Measurements from ENCODE around the gene CRB2. TPM values are rescaled to one million over a fixed set of nuclear protein-coding genes. Genes with fewer than 3 reads are reported as not detected.
A peak's percentile ranks its signal among the peaks of the same experiment; 100 is the strongest.

The CRB2 gene
- under 1 TPM in 2 of 6 donors, not detected in 4; 0.13 to 0.23 TPM for total RNA-seq

DNA sequence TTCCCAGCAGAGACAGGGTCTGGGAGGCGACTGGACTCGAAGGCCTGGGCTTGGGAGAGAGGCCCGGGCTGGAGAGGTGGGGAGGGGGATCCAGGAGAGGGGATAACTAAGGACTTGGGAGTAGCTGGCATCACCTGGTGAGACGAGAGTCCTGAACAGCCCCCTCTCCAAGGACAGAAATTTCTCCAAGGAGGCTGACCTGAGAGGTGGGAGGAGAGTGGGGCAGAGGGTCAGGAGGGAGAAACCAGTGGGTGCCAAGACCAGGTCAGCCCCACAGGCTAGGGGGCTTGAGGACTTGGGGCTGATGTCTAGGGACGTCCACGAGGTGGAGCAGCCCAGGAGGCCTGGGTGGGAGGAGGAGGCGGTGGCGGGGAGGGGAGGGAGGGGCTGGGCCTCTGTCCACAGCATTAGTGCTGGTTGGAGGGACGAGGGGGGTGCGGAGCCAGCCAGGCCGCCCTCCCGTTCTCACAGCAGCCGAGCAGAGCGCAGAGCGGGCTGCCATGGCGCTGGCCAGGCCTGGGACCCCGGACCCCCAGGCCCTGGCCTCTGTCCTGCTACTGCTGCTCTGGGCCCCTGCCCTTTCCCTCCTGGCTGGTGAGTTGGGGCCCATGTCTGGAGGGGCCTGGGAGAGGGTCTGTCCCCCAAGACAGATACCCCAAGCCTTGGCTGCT is at the start of gene CRB2:
Gene CRB2 (plus strand): TSS at position 437 of the 671 bp plus-strand sequence. CDS start 64 bp downstream, at position 501.
- Histone ChIP-seq H3K27me3 (no peaks in the 10 kb centered on the region), H3K4me1 (peaks cover 0 to 13% (median 6%) of the 10 kb centered on the region in 4 donors), H3K9me3 (no peaks in the 10 kb centered on the region), H3K27ac (no peak within 1 kb of the TSS), H3K4me3 (no peak within 1 kb of the TSS), H3K36me3 (no peaks in the 10 kb centered on the region)
- TF ChIP-seq, protein P1, sequence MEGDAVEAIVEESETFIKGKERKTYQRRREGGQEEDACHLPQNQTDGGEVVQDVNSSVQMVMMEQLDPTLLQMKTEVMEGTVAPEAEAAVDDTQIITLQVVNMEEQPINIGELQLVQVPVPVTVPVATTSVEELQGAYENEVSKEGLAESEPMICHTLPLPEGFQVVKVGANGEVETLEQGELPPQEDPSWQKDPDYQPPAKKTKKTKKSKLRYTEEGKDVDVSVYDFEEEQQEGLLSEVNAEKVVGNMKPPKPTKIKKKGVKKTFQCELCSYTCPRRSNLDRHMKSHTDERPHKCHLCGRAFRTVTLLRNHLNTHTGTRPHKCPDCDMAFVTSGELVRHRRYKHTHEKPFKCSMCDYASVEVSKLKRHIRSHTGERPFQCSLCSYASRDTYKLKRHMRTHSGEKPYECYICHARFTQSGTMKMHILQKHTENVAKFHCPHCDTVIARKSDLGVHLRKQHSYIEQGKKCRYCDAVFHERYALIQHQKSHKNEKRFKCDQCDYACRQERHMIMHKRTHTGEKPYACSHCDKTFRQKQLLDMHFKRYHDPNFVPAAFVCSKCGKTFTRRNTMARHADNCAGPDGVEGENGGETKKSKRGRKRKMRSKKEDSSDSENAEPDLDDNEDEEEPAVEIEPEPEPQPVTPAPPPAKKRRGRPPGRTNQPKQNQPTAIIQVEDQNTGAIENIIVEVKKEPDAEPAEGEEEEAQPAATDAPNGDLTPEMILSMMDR (IDR thresholded peaks at IDR 0.05): no peak
- WGBS, 2 donors: 68 to 86% methylated on average over 6 to 11 of the region's 17 CpGs
- ATAC-seq (ENCODE audit: low FRiP score in 2 of 2): no peak
- peak in 1 of 2 donors; percentile 69 for DNase-seq

DNA sequence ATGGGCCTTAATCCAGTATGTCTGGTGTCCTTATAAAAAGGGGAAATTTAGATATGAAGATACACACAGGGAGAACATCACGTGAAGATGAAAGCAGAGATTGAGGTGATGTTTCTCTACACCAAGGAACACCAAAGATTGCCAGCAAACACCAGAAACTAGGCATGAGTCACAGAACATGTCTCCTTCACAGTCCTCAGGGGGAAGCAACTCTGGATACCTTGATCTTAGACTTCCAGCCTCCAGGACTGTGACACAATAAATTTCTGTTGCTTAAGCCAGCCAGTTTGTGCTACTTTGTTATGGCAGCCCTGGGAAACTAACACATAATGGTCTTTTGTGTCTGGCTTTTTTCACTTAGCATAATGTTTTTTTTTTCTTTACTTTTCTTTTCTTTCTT is 46.4 kb upstream of the CRB2 start:
- DNase-seq: no peak
- no peaks in the 10 kb centered on the region for H3K27me3 ChIP-seq
- no peak overlapping the region for H3K4me3 ChIP-seq
- H3K36me3 ChIP-seq: no peaks in the 10 kb centered on the region
- no peak for ATAC-seq (ENCODE audit: low FRiP score in 2 of 2)
- H3K27ac ChIP-seq: no peak overlapping the region
- TF ChIP-seq, protein P1 (IDR thresholded peaks at IDR 0.05): no peak
- TF ChIP-seq EP300 (IDR thresholded peaks at IDR 0.05) (no peak), POLR2A (IDR thresholded peaks at IDR 0.05) (no peak), POLR2AphosphoS5 (IDR thresholded peaks at IDR 0.05) (no peak)
- 97 to 100% methylated on average over 1 of the region's 1 CpG for WGBS, 2 donors
- H3K9me3 ChIP-seq: no peaks in the 10 kb centered on the region
- H3K4me1 ChIP-seq: peaks cover 0 to 6% (median 1%) of the 10 kb centered on the region in 4 donors

DNA sequence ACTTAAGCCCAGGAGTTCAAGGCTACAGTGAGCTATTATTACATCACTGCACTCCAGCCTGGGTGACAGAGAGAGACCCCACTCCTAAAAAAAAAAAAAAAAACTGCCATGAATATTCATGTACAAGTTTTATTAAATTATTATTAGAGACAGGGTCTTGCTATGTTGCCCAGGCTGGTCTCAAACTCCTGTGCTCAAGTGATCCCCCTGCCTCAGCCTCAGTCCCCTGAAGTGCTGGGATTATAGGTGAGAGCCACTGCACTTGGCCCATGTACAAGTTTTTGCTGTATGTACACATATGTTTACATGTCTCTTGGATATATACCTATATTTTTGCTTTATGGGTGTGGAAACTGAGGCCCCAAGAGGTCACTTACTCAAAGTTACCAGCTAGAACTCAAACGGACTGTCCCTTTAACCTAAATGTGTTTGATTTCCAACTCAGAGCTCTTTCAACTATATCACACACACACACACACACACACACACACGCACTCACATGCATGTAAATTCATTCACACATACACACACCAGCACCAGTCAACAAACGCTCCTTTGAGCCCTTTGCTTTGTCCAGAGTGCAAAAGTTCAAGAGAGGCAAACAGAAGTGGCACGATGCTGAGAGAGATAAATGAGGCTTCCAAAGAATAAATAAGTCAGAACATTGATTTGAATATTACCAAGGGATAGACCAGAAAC is 45.3 kb upstream of the CRB2 start:
- ATAC-seq (ENCODE audit: low FRiP score in 2 of 2) (no peak), DNase-seq (no peak)
- Histone ChIP-seq H3K27ac (no peak overlapping the region), H3K9me3 (no peaks in the 10 kb centered on the region), H3K4me3 (no peak overlapping the region), H3K36me3 (no peaks in the 10 kb centered on the region), H3K4me1 (no peaks in the 10 kb centered on the region), H3K27me3 (no peaks in the 10 kb centered on the region)
- TF ChIP-seq EP300 (IDR thresholded peaks at IDR 0.05): no peak
- TF ChIP-seq, protein P1 (IDR thresholded peaks at IDR 0.05): no peak
- no peak for TF ChIP-seq POLR2A (IDR thresholded peaks at IDR 0.05)
- TF ChIP-seq POLR2AphosphoS5 (IDR thresholded peaks at IDR 0.05): no peak
- WGBS, 2 donors: 54 to 82% methylated on average over 4 of the region's 4 CpGs

DNA sequence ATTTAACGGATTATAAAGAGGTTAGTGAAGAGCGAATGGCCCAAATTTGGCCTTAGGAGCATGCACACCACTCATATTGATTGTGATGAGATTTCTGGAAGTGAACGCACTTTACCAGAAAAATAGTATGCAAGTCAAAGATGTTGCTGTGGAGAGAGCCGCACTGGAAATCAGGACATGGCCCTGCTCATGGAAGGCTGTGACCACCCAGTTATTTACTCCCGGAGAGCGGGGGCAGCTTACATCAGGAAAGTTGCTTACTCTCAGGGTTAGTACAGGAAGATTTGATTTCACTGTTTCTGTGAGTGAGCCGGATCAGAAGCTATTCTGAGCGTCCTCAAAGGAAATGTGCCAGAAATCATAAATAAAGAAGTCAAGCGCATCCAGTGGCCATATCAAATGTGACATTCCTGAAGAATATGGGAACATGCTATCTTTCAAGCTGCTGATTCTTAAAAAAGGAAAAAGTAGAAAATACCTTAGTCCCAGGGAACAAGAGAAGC is 44.7 kb upstream of the CRB2 start:
- Histone ChIP-seq H3K4me1 (no peaks in the 10 kb centered on the region), H3K4me3 (no peak overlapping the region), H3K36me3 (no peaks in the 10 kb centered on the region), H3K9me3 (no peaks in the 10 kb centered on the region), H3K27me3 (no peaks in the 10 kb centered on the region), H3K27ac (no peak overlapping the region)
- whole genome bisulfite sequencing, 2 donors: 66 to 72% methylated on average over 9 of the region's 9 CpGs
- ATAC-seq (ENCODE audit: low FRiP score in 2 of 2) (no peak), DNase-seq (no peak)
- TF ChIP-seq EP300 (IDR thresholded peaks at IDR 0.05): no peak
- TF ChIP-seq POLR2A (IDR thresholded peaks at IDR 0.05): no peak
- TF ChIP-seq POLR2AphosphoS5 (IDR thresholded peaks at IDR 0.05): no peak

DNA sequence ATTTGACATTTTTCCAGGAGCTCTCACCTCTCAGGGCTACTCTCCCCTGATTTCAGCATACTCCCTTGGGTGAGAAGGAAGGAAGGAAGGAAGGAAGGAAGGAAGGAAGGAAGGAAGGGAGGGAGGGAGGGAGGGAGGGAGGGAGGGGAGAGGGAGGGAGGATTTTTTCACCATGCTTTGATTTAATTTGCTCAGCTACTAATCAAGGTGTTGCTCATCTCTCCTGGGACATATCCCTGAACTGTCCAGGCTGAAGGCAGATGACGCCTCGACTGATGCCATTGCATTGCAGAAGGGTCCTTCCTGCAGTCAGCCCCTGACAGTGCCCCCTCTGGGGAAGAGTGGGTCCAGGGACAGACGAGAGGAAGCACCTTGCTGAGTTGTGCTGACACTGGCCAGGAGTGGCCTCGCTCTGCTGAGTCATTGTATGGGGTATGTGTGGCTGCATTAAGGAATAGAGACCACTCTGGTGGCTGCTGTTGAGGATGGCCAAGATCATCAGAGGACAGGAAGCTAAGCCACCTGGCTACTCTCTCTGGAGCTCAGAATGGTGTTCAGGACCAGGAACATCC is 43.6 kb upstream of the CRB2 start:
- no peak for DNase-seq
- Histone ChIP-seq H3K4me1 (peaks cover 0 to 4% (median 0%) of the 10 kb centered on the region in 4 donors), H3K27ac (no peak overlapping the region), H3K9me3 (no peaks in the 10 kb centered on the region), H3K4me3 (no peak overlapping the region), H3K36me3 (no peaks in the 10 kb centered on the region), H3K27me3 (no peaks in the 10 kb centered on the region)
- 67 to 75% methylated on average over 4 of the region's 4 CpGs for WGBS, 2 donors
- TF ChIP-seq, protein P1 (IDR thresholded peaks at IDR 0.05): no peak
- TF ChIP-seq EP300 (IDR thresholded peaks at IDR 0.05) (no peak), POLR2A (IDR thresholded peaks at IDR 0.05) (no peak), POLR2AphosphoS5 (IDR thresholded peaks at IDR 0.05) (no peak)
- ATAC-seq (ENCODE audit: low FRiP score in 2 of 2): peak in 1 of 2 donors; percentile 24

Measured in upper lobe of left lung (tissue), 6 donors.